Muscle layer of duodenum (tissue), 2 donors: ENCODE measurements around the gene NANOGP8.

Experiments used
- H3K27ac ChIP-seq: one replicate; pipeline ENCODE4 v1.7.0; 2013; ENCODE audit warnings: mild to moderate bottlenecking, low read length
- H3K27me3 ChIP-seq: one replicate; pipeline ENCODE4 v1.7.0; 2013; ENCODE audit warnings: low read depth, mild to moderate bottlenecking, control low read depth, low read length
- H3K36me3 ChIP-seq, 2 donors: one replicate each; pipeline ENCODE4 v1.7.0; 2013; ENCODE audit warnings: low read length in 2 of 2, control low read depth in 1 of 2, mild to moderate bottlenecking in 1 of 2; ENCODE audit not compliant: insufficient read depth in 2 of 2, control insufficient read depth in 1 of 2
- H3K4me1 ChIP-seq, 2 donors: one replicate each; pipeline ENCODE4 v1.7.0; 2013; ENCODE audit warnings: low read length in 2 of 2, mild to moderate bottlenecking in 2 of 2, control low read depth in 1 of 2, moderate library complexity in 1 of 2; ENCODE audit not compliant: insufficient read depth in 2 of 2, control insufficient read depth in 1 of 2
- H3K4me3 ChIP-seq, 2 donors: one replicate each; pipeline ENCODE4 v1.7.0; 2013; ENCODE audit warnings: low read length in 2 of 2, low read depth in 1 of 2, mild to moderate bottlenecking in 1 of 2
- H3K9me3 ChIP-seq, 2 donors: one replicate each; pipeline ENCODE4 v1.7.0; 2013; ENCODE audit warnings: low read length in 2 of 2, control low read depth in 1 of 2, mild to moderate bottlenecking in 1 of 2; ENCODE audit not compliant: control insufficient read depth in 1 of 2
- donor health status: healthy.

Gene NANOGP8

DNA sequence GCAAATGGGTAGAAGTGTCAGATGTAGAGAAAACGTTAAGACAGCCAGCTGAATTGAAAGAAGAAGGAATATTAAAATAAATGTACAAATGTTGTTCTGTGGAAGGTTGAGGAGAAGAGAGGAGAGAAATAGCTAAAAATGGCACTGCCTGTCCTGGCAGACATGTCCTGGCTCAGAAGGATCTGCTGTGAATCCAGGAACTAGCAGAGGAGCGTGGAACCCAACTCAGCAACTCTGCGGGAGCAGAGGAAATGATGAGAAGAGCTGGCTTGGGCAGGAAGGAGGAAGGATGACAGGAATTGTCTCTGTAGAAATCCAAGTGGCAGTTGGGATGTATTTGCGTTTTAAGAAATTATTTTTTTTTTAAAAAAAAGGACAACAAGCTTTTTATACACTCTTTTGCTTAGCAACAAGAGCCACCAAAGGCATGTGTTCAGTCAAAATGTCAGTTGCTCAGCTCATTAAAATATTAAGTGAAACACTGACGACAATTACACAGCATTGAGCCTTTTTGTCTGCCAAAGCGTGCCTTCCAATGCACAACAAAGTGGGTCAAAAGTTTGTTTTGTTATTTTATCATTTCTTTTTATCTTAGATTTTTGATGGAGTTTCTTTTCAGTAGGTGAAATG lies 16.1 kb downstream of the NANOGP8 start:
- Histone ChIP-seq H3K27me3 (no peaks in the 10 kb centered on the region), H3K36me3 (no peaks in the 10 kb centered on the region), H3K9me3 (no peaks in the 10 kb centered on the region), H3K27ac (no peak overlapping the region), H3K4me3 (no peak overlapping the region), H3K4me1 (peaks cover 0 to 10% of the 10 kb centered on the region in 2 donors)

DNA sequence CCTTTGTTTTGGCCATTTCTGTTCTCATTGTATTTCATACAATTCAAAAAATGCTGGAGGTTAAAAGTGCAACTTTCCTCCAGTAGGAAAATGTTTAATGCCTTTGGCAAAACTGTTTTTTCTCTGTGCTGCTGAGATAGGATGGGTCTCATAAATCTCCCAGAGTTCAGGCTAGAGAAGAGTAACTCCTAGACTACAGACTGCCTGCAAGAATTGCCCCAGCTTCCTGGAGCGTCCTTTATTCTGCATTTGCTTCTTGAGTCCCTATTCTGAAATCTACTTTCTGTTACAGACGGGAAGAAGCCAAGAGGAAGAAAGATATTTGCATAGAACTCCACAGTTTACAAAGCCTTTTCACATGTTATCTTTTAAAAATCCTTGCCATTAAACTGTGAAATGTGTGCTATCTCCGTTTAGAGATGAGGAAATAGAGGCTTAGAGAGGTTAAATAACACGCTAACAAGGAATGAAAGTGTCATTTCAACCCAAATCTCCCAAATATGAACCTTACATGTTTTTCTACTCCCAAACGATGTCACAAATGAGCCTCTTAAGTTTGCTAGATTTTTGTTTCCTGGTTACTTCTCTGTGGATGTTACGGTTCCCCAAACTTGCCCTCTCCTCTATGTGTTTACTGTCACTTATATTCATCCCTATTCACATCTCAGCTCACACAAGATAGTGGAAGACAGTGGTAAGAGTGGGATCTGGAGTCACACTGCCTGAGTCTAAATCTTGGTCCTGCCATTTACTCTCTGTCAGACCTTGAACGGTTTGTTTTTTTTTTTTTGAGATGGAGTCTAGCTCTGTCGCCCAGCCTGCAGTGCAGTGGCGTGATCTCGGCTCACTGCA lies 17.4 kb downstream of the NANOGP8 start:
- no peak overlapping the region for H3K27ac ChIP-seq

DNA sequence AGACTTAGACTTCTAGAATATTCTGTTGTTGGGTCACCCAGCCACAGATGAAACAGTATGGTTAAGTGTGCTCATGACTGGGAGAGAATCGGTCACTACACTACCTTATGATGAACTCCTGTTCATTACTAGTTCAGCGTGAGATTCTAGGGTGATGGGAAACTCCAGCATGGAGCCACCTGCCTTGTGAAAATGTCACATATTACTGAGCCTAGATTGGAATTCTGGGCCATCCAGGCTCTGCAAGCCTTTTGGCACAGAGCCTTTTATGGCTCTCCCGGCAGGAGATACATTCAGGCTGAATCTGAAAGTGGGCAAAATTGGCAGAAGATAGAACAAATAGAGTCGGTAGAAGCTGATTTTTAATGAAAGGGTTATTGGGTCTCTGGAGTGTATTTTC lies 19.0 kb downstream of the NANOGP8 start:
- Histone ChIP-seq H3K4me3 (no peak overlapping the region), H3K4me1 (peaks cover 0 to 10% of the 10 kb centered on the region in 2 donors), H3K27me3 (no peaks in the 10 kb centered on the region), H3K9me3 (no peaks in the 10 kb centered on the region), H3K36me3 (no peaks in the 10 kb centered on the region), H3K27ac (no peak overlapping the region)

More for the DNA sequence above, 17.4 kb downstream of the NANOGP8 start:
- no peaks in the 10 kb centered on the region for H3K27me3 ChIP-seq
- H3K9me3 ChIP-seq: no peaks in the 10 kb centered on the region
- peaks cover 0 to 10% of the 10 kb centered on the region in 2 donors for H3K4me1 ChIP-seq
- no peaks in the 10 kb centered on the region for H3K36me3 ChIP-seq
- no peak overlapping the region for H3K4me3 ChIP-seq

DNA sequence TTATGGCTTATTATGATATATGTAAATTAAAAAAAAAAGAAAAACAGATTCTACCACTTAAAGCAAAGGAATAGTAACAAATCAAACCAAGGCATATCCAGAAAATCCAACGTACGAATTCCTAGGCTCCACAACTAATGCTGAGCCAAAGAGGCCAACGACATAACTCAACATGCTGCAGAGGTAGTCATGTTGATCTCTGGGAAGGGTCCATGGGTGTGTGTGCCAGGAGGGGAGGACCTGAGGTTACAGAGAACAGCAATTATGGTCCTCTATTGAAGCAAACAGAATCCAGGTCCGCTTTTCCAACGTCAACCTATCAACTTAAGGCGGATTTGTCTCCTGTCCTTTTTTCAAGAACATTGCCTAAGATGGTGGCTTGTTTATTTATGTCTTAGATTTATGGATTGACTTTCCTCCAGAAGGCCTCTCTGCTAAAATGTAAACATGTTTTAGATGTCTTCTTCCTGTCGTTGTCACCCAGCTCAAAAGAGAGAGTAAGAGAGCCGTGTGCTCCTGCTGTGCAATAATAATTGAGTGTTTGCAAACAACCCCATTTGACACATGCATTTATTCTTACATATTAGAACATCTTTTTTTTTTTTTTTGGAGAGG lies 20.4 kb downstream of the NANOGP8 start:
- Histone ChIP-seq H3K9me3 (no peaks in the 10 kb centered on the region), H3K4me3 (no peak overlapping the region), H3K27ac (no peak overlapping the region), H3K36me3 (no peaks in the 10 kb centered on the region), H3K4me1 (peaks cover 0 to 10% of the 10 kb centered on the region in 2 donors), H3K27me3 (no peaks in the 10 kb centered on the region)

DNA sequence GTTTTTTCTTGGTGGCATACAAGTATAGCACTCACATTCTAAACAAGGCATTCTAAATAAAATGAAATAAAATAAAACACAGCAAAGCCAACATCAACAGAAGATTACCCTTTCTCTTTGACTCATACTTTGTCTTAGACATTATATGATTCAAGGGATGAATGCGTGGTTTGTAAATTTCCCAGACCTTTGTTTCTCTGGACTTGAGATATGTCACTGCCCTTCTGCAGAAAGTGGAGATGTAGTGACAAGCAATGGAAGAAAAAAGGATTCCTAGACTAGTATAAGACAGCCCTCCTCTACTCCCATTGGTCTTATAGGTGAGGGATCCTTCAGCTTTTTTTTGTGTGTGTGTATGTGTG lies 22.4 kb downstream of the NANOGP8 start:
- Histone ChIP-seq H3K27ac (no peak overlapping the region), H3K27me3 (no peaks in the 10 kb centered on the region), H3K4me3 (no peak overlapping the region), H3K36me3 (no peaks in the 10 kb centered on the region), H3K4me1 (peaks cover 0 to 9% of the 10 kb centered on the region in 2 donors), H3K9me3 (no peaks in the 10 kb centered on the region)

DNA sequence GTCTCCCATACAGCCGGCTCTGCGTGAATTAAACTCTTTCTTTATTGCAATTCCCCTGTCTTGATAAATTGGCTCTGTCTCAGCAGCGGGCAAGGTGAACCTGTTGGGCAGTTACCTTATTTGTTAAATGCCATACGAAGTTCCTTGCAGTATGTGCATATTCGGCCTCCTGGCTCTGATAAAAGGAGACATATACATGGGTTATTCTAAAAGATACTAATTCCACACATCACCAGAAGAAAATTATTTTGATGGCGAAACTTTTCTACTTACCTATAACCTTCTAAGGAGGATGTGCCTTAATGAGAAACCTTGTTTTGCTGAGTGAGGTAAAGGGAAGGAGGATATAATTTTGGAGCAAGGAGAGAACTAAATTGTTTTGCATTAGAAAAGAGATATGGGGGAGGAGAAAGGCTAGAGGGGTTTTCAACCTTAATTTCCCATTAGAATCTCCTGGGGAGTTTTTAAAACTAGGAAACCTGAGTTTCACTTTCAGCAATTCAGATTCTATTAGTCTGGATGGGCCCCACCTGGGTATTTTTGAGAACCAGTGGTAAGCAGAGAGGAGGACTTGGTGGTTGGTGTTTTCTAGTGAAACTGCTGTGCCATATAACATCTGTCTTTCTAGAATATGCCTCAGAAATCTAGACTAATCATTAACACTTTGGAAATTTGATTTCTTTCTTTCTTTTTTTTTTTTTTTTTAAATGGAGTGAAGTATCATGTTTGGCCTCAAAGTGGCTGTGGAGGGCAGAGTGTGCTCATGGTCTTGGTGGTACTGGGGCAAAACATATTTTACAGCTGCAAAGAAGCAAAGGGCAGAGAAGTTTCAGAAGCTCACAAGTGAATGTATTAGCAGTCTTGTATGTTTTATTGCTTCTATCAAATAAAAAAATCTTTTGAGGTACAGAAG lies 23.0 kb downstream of the NANOGP8 start:
- no peaks in the 10 kb centered on the region for H3K9me3 ChIP-seq
- no peaks in the 10 kb centered on the region for H3K27me3 ChIP-seq
- no peak overlapping the region for H3K27ac ChIP-seq
- peaks cover 0 to 3% of the 10 kb centered on the region in 2 donors for H3K4me1 ChIP-seq
- no peaks in the 10 kb centered on the region for H3K36me3 ChIP-seq
- H3K4me3 ChIP-seq: no peak overlapping the region

DNA sequence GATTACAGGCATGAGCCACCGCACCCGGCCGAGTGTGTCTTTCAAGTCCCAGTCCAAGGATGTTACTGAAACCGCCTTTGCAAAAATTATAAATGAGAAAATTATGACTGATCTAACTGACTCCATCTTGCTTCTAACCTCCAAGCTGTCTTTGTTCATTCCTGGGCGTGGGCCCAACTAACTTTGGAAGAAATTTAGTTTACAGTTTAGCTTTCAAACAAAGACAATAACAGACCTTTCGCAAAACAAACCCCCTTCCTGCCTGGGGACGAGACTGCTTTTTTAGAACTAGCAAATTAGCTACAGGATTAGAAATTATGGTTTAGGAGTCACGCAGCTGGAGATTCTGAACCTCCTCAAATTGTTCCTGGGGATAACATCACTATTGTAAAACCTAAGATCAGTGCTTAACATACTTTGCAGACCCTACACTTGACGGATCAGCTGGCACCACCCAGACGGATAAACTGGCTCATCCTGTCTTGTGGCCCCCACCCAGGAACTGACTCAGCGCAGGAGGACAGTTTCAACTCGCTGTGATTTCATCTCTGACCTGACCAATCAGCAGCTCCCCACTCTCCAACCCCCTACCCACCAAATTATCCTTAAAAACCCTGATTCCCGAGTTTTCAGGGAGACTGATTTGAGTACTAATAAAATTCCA lies 23.8 kb downstream of the NANOGP8 start:
- no peaks in the 10 kb centered on the region for H3K27me3 ChIP-seq
- H3K27ac ChIP-seq: no peak overlapping the region
- H3K9me3 ChIP-seq: no peaks in the 10 kb centered on the region
- H3K36me3 ChIP-seq: no peaks in the 10 kb centered on the region
- H3K4me1 ChIP-seq: peaks cover 0 to 3% of the 10 kb centered on the region in 2 donors
- H3K4me3 ChIP-seq: no peak overlapping the region

DNA sequence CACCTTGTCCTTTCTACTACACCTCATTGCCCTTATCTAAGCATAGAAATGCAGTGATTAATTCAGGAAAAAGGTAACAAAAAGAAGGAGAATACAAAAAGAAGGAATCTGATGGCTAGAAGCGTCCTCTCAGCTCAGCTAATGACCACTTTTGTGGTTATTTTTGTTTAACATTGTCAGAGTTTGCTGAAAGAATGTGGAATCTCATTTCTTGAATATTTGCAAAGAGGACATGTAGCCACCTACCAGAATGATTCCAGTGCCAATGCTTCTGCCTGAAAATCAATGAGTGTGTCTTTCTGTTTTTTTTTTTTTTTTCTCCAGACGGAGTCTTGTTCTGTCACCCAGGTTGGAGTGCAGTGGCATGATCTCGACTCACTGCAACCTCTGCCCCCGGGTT lies 24.5 kb downstream of the NANOGP8 start:
- H3K36me3 ChIP-seq: no peaks in the 10 kb centered on the region
- H3K4me1 ChIP-seq: peaks cover 0 to 3% of the 10 kb centered on the region in 2 donors
- H3K27ac ChIP-seq: no peak overlapping the region
- no peak overlapping the region for H3K4me3 ChIP-seq
- H3K9me3 ChIP-seq: no peaks in the 10 kb centered on the region
- H3K27me3 ChIP-seq: no peaks in the 10 kb centered on the region

DNA sequence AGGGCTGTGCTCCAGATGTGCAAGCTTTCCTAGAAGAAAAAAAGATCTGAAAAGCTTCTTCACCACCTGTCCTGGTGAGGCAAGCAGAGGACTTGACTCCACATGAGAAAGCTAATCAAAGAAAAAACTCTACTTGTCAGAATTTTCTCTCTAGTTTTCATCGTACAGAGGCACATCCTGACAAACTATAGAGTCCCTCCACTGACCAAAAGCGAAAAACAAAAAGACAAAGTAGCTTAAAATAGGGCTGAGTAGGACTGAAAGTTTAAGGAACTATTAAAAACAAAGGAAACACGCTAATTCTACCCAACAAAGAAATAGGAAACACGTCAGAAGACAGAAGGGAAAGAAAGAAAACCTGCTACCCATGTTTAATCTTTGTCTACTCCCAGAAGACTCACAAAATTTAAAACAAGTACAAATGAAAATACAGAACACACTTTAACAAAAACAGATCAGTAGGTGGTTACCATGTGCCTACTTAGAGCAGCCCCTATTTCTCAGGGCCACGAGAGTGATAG lies 26.5 kb downstream of the NANOGP8 start:
- no peaks in the 10 kb centered on the region for H3K27me3 ChIP-seq
- H3K36me3 ChIP-seq: no peaks in the 10 kb centered on the region
- no peaks in the 10 kb centered on the region for H3K4me1 ChIP-seq
- no peak overlapping the region for H3K4me3 ChIP-seq
- no peaks in the 10 kb centered on the region for H3K9me3 ChIP-seq
- H3K27ac ChIP-seq: no peak overlapping the region

DNA sequence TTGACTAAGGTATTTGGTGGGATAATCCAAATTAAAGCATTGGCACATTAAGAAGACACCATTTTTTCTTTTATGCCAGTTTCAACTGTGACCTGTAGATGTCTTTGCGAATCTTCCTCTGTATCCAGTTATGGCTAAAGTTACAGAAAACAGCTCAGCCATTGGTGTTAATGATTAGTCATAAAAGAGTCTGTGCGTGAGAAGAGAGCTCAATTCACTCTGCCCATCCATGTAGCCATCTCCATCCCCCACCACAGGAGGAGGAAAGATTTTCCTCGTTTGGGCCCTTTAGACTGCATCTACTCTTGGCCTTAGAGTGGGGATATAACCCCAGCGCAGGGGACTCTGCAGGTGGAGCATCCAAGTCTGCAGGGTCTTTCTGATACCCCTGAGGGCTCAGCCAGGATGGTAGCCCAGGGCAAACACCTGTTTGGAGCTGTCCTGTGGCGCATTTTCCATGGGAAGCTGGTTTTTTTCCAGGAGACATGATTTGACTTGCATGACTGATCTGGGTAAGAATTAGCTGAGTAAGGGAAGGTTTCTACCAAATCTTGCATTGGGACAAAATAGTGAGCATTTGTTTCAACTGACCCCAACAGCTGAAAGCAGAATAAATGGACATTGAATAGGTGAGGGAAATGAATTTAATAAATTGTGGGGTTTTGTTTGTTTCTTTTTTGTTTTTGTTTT lies 29.5 kb downstream of the NANOGP8 start:
- no peak overlapping the region for H3K4me3 ChIP-seq
- no peaks in the 10 kb centered on the region for H3K36me3 ChIP-seq
- H3K27ac ChIP-seq: no peak overlapping the region
- no peaks in the 10 kb centered on the region for H3K4me1 ChIP-seq
- no peaks in the 10 kb centered on the region for H3K27me3 ChIP-seq
- H3K9me3 ChIP-seq: no peaks in the 10 kb centered on the region
